ENCODE measurements around the gene RNU5D-1. TPM values are rescaled to one million over a fixed set of nuclear protein-coding genes. Genes with fewer than 3 reads are reported as not detected.

RNU5D-1 gene
- total RNA-seq, 2 donors from 2014 or later: not detected

- Histone ChIP-seq H3K4me3 (no peak overlapping the region), H3K9me3 (no peaks in the 10 kb centered on the region), H3K36me3 (no peaks in the 10 kb centered on the region), H3K4me1 (ENCODE audit: control insufficient read depth in 1 of 2, low read depth in 2 of 2) (no peaks in the 10 kb centered on the region), H3K27ac (no peak overlapping the region), H3K27me3 (replicated peaks; ENCODE audit: insufficient read depth) (no peaks in the 10 kb centered on the region)
- TF ChIP-seq CTCF (IDR thresholded peaks at IDR 0.05): no peak
- ATAC-seq (ENCODE audit: insufficient number of reproducible peaks, low FRiP score, low read depth) (no peak), DNase-seq (ENCODE audit: low spot score) (no peak)
These were observed 29.9 kb upstream of the RNU5D-1 start for GRCh38 chr1:44760876-44761275.

GRCh38 chr1:44759077-44759476, 28.1 kb upstream of the RNU5D-1 start:
- no peaks in the 10 kb centered on the region for H3K27me3 ChIP-seq (replicated peaks; ENCODE audit: insufficient read depth)
- DNase-seq (ENCODE audit: low spot score): no peak
- H3K9me3 ChIP-seq: no peaks in the 10 kb centered on the region
- no peak for TF ChIP-seq CTCF (IDR thresholded peaks at IDR 0.05)
- no peak for ATAC-seq (ENCODE audit: insufficient number of reproducible peaks, low FRiP score, low read depth)
- H3K4me1 ChIP-seq (ENCODE audit: control insufficient read depth in 1 of 2, low read depth in 2 of 2): no peaks in the 10 kb centered on the region
- no peak overlapping the region for H3K27ac ChIP-seq
- H3K36me3 ChIP-seq: no peaks in the 10 kb centered on the region
- H3K4me3 ChIP-seq: no peak overlapping the region

GRCh38 chr1:44757420-44757819, 26.4 kb upstream of the RNU5D-1 start:
- Histone ChIP-seq H3K4me3 (no peak overlapping the region), H3K9me3 (no peaks in the 10 kb centered on the region), H3K27ac (no peak overlapping the region), H3K27me3 (replicated peaks; ENCODE audit: insufficient read depth) (no peaks in the 10 kb centered on the region), H3K36me3 (no peaks in the 10 kb centered on the region), H3K4me1 (ENCODE audit: control insufficient read depth in 1 of 2, low read depth in 2 of 2) (no peaks in the 10 kb centered on the region)
- DNase-seq (ENCODE audit: low spot score): no peak
- ATAC-seq (ENCODE audit: insufficient number of reproducible peaks, low FRiP score, low read depth): no peak
- no peak for TF ChIP-seq CTCF (IDR thresholded peaks at IDR 0.05)

- TF ChIP-seq CTCF (IDR thresholded peaks at IDR 0.05): no peak
- H3K4me1 ChIP-seq (ENCODE audit: control insufficient read depth in 1 of 2, low read depth in 2 of 2): no peaks in the 10 kb centered on the region
- no peaks in the 10 kb centered on the region for H3K36me3 ChIP-seq
- ATAC-seq (ENCODE audit: insufficient number of reproducible peaks, low FRiP score, low read depth) (no peak), DNase-seq (ENCODE audit: low spot score) (no peak)
- no peak overlapping the region for H3K27ac ChIP-seq
- H3K9me3 ChIP-seq: no peaks in the 10 kb centered on the region
- no peak overlapping the region for H3K4me3 ChIP-seq
- H3K27me3 ChIP-seq (replicated peaks; ENCODE audit: insufficient read depth): no peaks in the 10 kb centered on the region
These were observed 16.9 kb upstream of the RNU5D-1 start for GRCh38 chr1:44747878-44748277.

- peaks cover 5 to 8% of the 10 kb centered on the region in 2 donors for H3K4me1 ChIP-seq (ENCODE audit: control insufficient read depth in 1 of 2, low read depth in 2 of 2)
- ATAC-seq (ENCODE audit: insufficient number of reproducible peaks, low FRiP score, low read depth) (no peak), DNase-seq (ENCODE audit: low spot score) (no peak)
- H3K36me3 ChIP-seq: no peaks in the 10 kb centered on the region
- no peak overlapping the region for H3K27ac ChIP-seq
- no peaks in the 10 kb centered on the region for H3K27me3 ChIP-seq (replicated peaks; ENCODE audit: insufficient read depth)
- no peak overlapping the region for H3K4me3 ChIP-seq
- no peak for TF ChIP-seq CTCF (IDR thresholded peaks at IDR 0.05)
- no peaks in the 10 kb centered on the region for H3K9me3 ChIP-seq
These were observed 12.2 kb upstream of the RNU5D-1 start for GRCh38 chr1:44743211-44743610.

All from thoracic aorta (tissue), 2 donors.